Activated naive CD8-positive, alpha-beta T cell treated with anti-CD3 and anti-CD28 coated beads for 36 hours (primary cell): ENCODE data around the gene EXOSC1. TPM values are rescaled to one million over a fixed set of nuclear protein-coding genes. Genes with fewer than 3 reads are reported as not detected.
"Not testable (repeated sequence)": the region's sequence is repeated elsewhere in the genome, so short reads cannot be mapped to it uniquely, and the experiment has no call there.

Experiments used
- DNase-seq: peaks from one replicate; pipeline ENCODE4 v3.0.0; 2021
- H3K27ac Mint-ChIP-seq: one replicate; pipeline ENCODE4 v1.8.0; 2022; ENCODE audit warnings: mild to moderate bottlenecking, moderate library complexity, mixed read lengths
- H3K27me3 Mint-ChIP-seq: one replicate; pipeline ENCODE4 v1.8.0; 2022; ENCODE audit warnings: mild to moderate bottlenecking, mixed read lengths
- H3K36me3 Mint-ChIP-seq: one replicate; pipeline ENCODE4 v1.8.0; 2021; ENCODE audit warnings: mild to moderate bottlenecking, mixed read lengths
- H3K4me1 Mint-ChIP-seq: one replicate; pipeline ENCODE4 v1.8.0; 2021; ENCODE audit warnings: mixed read lengths
- H3K4me3 Mint-ChIP-seq: one replicate; pipeline ENCODE4 v1.8.0; 2022; ENCODE audit warnings: mild to moderate bottlenecking, moderate library complexity, mixed read lengths
- H3K9me3 Mint-ChIP-seq: one replicate; pipeline ENCODE4 v1.8.0; 2022; ENCODE audit warnings: mixed read lengths
- total RNA-seq, 2 experiments: library from RNA; stranded (reverse); gene quantifications; one replicate each; pipeline ENCODE4 v1.2.3, GENCODE V29; 2021

Gene EXOSC1, protein sequence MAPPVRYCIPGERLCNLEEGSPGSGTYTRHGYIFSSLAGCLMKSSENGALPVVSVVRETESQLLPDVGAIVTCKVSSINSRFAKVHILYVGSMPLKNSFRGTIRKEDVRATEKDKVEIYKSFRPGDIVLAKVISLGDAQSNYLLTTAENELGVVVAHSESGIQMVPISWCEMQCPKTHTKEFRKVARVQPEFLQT
- 10 to 100 TPM; 48.4 to 53.7 TPM for total RNA-seq

DNA sequence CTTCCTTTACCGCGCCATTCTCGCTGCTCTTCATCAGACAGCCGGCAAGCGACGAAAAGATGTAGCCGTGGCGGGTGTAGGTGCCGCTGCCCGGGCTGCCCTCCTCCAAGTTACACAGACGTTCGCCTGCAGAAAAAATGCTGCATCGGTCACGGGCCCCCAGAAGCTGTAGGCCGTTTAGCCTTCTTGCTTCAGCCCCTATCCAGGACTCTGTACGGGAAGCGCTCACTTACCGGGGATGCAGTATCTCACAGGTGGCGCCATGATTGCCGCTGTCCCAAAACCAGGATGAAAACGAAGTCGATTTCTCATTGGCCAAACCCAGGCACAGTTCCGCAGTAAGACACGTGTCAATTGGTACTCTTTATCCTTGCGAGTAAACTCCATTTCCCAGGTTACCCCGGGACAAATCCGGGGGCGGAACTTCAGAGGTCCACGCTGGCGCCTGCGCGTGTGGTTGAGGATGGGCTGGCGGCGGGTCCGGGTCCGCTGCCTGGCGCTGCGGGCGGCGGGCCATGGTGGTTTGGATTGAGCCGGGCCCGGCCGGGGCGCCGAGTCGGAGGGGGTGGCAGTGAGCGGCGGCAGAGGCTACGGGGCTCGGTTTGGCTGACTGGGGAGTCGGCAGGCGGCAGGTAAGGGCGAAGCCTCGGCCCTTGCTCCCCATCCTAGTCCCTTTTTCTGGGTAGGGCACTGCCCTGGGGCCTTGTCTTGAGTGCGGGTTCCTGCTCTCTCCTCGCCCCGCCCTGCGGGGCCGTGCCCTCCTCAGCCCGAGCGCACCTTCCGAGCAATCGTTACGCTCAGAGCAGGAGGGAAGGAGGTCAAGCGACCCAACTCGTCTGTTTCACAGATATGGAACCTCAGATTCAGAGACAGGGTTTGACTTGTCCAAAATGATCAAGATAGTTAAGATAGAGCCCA, at the start of gene EXOSC1, which contains the start of gene ZDHHC16:
Gene EXOSC1, minus strand, starts transcription at position 285 of the 918 bp plus-strand sequence. Its CDS starts 21 bp downstream, at position 264.
Gene ZDHHC16, plus strand, starts transcription at position 454 of the 918 bp plus-strand sequence. CDS start 5,501 bp downstream, outside the sequence.
- Mint-ChIP-seq H3K36me3 (peaks cover 19% of the 10 kb centered on the region), H3K27ac (peak within 1 kb of the TSS; percentile 87), H3K4me1 (peaks cover 38% of the 10 kb centered on the region), H3K27me3 (no peaks in the 10 kb centered on the region), H3K9me3 (no peaks in the 10 kb centered on the region), H3K4me3 (peak within 1 kb of the TSS; percentile 99)
- peak; percentile 92 for DNase-seq

DNA sequence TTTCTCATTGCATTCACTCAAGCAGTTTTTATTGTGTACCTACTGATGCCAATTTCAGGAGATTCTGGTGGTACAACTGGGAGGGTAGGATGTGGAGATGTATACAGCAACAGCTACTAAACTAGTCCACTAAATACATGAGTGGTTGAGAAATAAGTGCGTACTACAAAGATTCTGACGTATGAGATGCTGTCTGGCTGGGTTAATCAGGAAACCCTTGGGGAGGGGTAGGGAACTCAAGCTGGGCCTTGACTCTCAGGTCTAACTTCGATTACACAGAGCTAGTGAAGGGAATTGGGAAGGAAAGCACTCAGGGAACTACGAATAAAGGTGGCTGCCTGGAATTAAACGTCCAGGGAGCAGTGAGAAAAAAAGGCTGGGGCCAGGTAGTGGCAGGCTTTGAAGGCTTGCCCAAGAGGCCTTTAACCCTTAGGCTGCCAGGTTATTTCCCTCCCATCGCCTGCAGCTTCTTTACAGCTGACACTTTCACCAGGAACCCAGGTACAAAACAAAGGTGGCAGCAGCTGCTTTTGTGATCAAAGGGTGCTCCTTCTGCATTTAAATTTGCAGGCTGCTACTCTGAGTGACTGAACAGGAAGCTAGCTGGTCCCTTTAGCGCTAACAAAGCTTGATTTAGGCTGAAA, 49.2 kb upstream of the EXOSC1 start:
- peak overlapping the region; percentile 6 for H3K4me3 Mint-ChIP-seq
- peaks cover 13% of the 10 kb centered on the region for H3K36me3 Mint-ChIP-seq
- H3K4me1 Mint-ChIP-seq, result peaks cover 51% of the 10 kb centered on the region
- no peaks in the 10 kb centered on the region for H3K9me3 Mint-ChIP-seq
- peaks cover 5% of the 10 kb centered on the region for H3K27me3 Mint-ChIP-seq
- DNase-seq, result no peak
- no peak overlapping the region for H3K27ac Mint-ChIP-seq

DNA sequence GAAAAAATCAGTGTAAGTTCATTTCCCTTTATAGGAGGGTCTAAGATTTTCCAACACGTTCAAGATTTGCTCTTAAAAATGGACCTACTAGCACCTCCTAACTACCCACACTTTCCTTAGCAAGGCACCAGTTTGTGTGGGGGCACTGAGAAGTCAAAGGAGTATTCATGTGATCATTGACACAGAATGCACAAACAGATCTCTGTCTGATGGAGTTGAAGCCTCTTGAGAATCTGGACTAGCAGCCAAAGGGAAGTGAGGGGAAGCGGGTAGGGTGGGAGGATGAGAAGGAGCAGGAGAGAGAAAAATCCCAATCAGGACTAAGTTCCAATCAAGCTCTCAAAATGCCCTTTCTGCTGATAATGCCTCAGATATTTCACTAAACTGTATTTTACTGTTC, 48.3 kb upstream of the EXOSC1 start:
- no peak overlapping the region for H3K27ac Mint-ChIP-seq
- no peak overlapping the region for H3K4me3 Mint-ChIP-seq
- peaks cover 53% of the 10 kb centered on the region for H3K4me1 Mint-ChIP-seq
- H3K36me3 Mint-ChIP-seq, result peaks cover 13% of the 10 kb centered on the region
- H3K27me3 Mint-ChIP-seq, result no peaks in the 10 kb centered on the region
- no peaks in the 10 kb centered on the region for H3K9me3 Mint-ChIP-seq
- no peak for DNase-seq

- peaks cover 9% of the 10 kb centered on the region for H3K36me3 Mint-ChIP-seq
- H3K4me1 Mint-ChIP-seq, result peaks cover 46% of the 10 kb centered on the region
- no peaks in the 10 kb centered on the region for H3K9me3 Mint-ChIP-seq
- H3K27me3 Mint-ChIP-seq, result no peaks in the 10 kb centered on the region
- peak overlapping the region; percentile 7 for H3K27ac Mint-ChIP-seq
- H3K4me3 Mint-ChIP-seq, result no peak overlapping the region
- no peak for DNase-seq
Measured at GRCh38 chr10:97490592-97490991, 44.8 kb upstream of the EXOSC1 start.

DNA sequence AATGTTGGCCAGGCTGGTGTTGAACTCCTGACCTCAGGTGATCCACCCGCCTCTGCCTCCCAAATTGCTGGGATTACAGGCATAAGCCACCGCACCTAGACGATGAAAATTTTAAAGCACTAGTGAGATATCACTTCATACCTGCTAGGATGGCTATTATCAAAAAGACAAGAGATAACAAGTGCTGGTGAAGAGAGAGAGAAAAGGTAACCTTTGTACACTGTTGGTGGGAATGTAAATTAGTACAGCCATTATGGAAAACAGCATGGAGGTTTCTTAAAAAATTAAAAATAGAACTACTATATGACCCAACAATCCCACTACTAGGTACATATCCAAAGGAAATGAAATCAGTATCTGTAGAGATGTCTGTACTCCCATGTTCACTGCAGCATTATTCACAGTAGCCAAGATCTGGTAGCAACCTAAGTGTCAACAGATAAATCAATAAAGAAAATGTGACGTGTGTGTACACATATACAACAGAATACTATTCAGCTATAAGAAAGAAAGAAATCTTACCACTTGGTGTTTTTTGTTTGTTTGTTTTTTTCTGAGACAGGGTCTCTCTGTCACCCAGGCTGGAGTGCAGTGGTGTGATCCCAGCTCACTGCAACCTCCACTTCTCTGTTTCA, 40.0 kb upstream of the EXOSC1 start:
- no peak for DNase-seq
- Mint-ChIP-seq H3K9me3 (no peaks in the 10 kb centered on the region), H3K27ac (no peak overlapping the region), H3K4me3 (no peak overlapping the region), H3K27me3 (no peaks in the 10 kb centered on the region), H3K36me3 (peaks cover 7% of the 10 kb centered on the region), H3K4me1 (peaks cover 21% of the 10 kb centered on the region)

DNA sequence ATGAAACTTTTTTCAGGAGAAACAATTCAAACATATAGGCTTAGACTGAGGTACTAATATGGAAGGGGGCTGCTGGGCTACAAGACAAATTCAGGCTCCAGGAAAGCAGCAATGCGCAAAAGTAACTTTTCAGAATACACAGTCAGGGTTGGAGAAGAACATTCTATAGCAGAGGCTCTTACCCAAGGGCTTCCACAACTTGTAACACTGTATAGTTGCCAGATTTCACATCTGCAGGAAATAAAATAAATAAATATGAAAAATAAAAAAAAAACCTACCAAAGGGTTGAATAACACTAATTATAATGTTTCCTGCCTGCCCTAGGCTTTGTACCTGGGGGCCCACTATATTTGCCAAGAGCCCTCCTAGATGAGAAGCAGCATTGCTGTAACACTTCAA, 38.1 kb upstream of the EXOSC1 start:
- Mint-ChIP-seq H3K4me3 (no peak overlapping the region), H3K4me1 (peaks cover 6% of the 10 kb centered on the region), H3K9me3 (no peaks in the 10 kb centered on the region), H3K27ac (no peak overlapping the region), H3K27me3 (no peaks in the 10 kb centered on the region), H3K36me3 (peaks cover 12% of the 10 kb centered on the region)
- DNase-seq, result no peak

DNA sequence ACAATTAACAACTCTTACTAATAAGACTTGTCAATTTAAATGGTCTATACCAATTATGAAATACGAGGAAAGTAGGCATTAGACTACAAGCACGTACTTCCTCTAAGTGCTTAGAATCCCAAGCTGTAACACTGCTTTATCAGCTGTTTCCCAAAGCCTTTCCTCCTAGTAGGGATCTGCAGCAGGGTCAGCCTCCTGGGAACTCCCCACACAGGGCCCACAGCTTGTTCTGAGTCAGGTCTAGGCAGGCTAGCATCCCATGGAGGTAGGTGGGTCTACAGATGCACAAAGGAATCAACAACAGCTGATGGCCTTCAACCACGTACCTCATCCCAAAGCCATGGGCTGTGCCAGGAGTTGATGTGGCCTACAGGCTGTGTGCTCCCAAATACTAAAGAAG, 37.7 kb upstream of the EXOSC1 start:
- Mint-ChIP-seq H3K36me3 (peaks cover 12% of the 10 kb centered on the region), H3K4me3 (no peak overlapping the region), H3K27ac (no peak overlapping the region), H3K9me3 (no peaks in the 10 kb centered on the region), H3K4me1 (peaks cover 6% of the 10 kb centered on the region), H3K27me3 (no peaks in the 10 kb centered on the region)
- DNase-seq, result no peak

GRCh38 chr10:97482381-97482780, 36.6 kb upstream of the EXOSC1 start:
- no peak overlapping the region for H3K4me3 Mint-ChIP-seq
- H3K4me1 Mint-ChIP-seq, result peaks cover 6% of the 10 kb centered on the region
- H3K27ac Mint-ChIP-seq, result no peak overlapping the region

GRCh38 chr10:97481071-97481470, 35.3 kb upstream of the EXOSC1 start:
- Mint-ChIP-seq H3K27ac (no peak overlapping the region), H3K36me3 (peaks cover 20% of the 10 kb centered on the region), H3K9me3 (no peaks in the 10 kb centered on the region), H3K4me3 (no peak overlapping the region), H3K4me1 (peaks cover 2% of the 10 kb centered on the region), H3K27me3 (no peaks in the 10 kb centered on the region)
- DNase-seq, result no peak

More at GRCh38 chr10:97482381-97482780, 36.6 kb upstream of the EXOSC1 start:
- no peaks in the 10 kb centered on the region for H3K27me3 Mint-ChIP-seq
- H3K36me3 Mint-ChIP-seq, result peaks cover 15% of the 10 kb centered on the region
- H3K9me3 Mint-ChIP-seq, result no peaks in the 10 kb centered on the region
- DNase-seq, result no peak

DNA sequence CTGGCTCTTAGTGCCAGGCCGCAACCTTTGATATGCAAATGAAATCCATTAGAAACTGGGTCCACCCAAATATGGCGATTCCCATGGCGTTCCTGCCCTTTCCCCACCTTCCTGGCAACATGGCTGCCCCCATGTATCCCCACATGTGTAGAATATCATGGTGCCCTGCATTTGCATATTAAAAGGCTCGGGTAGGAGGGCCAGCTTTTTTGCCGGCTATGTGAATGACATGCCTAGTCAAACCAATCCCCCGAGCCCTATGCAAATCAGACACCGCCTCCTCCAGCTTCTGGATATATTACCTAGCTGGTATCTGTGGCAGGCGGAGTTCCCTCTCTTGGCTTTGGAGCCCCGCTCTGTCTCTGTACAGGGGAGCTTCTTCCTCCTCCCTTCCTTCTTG, 34.1 kb upstream of the EXOSC1 start:
- H3K4me1 Mint-ChIP-seq, result no peaks in the 10 kb centered on the region
- H3K27me3 Mint-ChIP-seq, result no peaks in the 10 kb centered on the region
- DNase-seq, result no peak
- no peak overlapping the region for H3K27ac Mint-ChIP-seq
- no peak overlapping the region for H3K4me3 Mint-ChIP-seq
- H3K9me3 Mint-ChIP-seq, result no peaks in the 10 kb centered on the region
- peaks cover 27% of the 10 kb centered on the region for H3K36me3 Mint-ChIP-seq

DNA sequence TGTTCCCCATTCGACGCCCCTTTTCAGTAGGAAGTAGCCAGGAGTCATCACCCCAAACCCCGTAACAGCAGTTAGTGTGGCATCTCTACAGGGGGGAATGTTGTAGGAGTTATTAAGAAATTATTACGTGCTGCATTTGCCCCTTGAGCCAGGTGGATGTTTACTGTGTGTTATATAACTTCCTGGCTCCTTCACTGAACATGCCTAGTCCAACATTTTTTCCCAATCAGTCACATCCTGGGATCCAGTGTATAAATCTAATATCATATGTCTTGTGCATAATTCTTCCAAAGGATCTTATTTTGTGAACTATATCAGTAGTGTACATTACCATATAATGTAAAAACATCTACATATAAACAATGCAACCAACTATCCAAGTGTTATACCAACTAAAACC, 33.6 kb upstream of the EXOSC1 start:
- H3K27me3 Mint-ChIP-seq, H3K27ac Mint-ChIP-seq, H3K4me1 Mint-ChIP-seq, H3K4me3 Mint-ChIP-seq, H3K9me3 Mint-ChIP-seq, DNase-seq: not testable (repeated sequence)
- peaks cover 30% of the 10 kb centered on the region for H3K36me3 Mint-ChIP-seq

GRCh38 chr10:97475936-97476594, 30.3 kb upstream of the EXOSC1 start:
- DNase-seq, result no peak
- Mint-ChIP-seq H3K27me3 (no peaks in the 10 kb centered on the region), H3K36me3 (peaks cover 34% of the 10 kb centered on the region), H3K4me1 (no peaks in the 10 kb centered on the region), H3K27ac (no peak overlapping the region), H3K4me3 (no peak overlapping the region), H3K9me3 (no peaks in the 10 kb centered on the region)

DNA sequence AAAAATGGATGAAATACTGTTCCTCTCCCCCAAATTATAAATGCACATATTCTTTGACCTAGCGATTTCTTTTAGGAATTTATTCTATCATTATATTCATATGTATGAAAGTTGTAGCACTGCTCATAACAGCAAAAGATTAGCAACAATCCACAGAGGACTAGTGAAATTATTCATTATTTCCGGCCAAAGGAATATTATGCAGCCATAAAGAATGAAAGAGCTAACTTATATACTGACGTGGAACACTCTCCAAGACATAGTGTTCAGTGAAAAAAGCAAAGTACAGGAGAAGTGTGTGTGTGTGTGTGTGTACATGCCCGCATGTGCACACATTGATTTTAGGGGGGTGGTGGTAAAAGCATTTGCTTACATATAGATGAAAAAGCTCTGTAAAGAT, 29.1 kb upstream of the EXOSC1 start:
- no peak overlapping the region for H3K4me3 Mint-ChIP-seq
- peaks cover 28% of the 10 kb centered on the region for H3K36me3 Mint-ChIP-seq
- no peaks in the 10 kb centered on the region for H3K9me3 Mint-ChIP-seq
- peaks cover 1% of the 10 kb centered on the region for H3K4me1 Mint-ChIP-seq
- no peak overlapping the region for H3K27ac Mint-ChIP-seq
- H3K27me3 Mint-ChIP-seq, result no peaks in the 10 kb centered on the region
- no peak for DNase-seq

DNA sequence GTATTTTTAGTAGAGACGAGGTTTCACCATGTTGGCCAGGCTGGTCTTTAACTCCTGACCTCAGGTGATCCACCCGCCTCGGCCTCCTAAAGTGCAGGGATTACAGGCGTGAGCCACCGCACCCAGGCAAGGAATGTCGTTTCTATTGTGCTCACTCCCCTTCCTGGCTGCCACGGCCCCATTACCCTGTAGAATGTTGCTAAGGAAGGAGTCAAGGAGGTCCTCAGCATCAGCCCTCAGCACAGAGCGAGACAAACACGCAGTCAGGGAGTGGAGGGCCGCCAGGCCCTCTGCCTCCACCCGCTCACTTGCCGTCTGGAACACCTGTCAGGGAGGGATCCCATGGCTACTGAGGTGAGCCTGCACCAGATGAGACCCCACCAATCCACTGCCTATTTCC, 23.0 kb upstream of the EXOSC1 start:
- not testable (repeated sequence) for DNase-seq, H3K27ac Mint-ChIP-seq, H3K9me3 Mint-ChIP-seq, H3K27me3 Mint-ChIP-seq, H3K36me3 Mint-ChIP-seq, H3K4me1 Mint-ChIP-seq, H3K4me3 Mint-ChIP-seq
